Body of pancreas (tissue), 4 donors: ENCODE results near the gene FAM117A. TPM values are rescaled to one million over a fixed set of nuclear protein-coding genes. Genes with fewer than 3 reads are reported as not detected.
"Not testable (repeated sequence)": the region's sequence is repeated elsewhere in the genome, so short reads cannot be mapped to it uniquely, and the experiment has no call there.

Experiments used
- ATAC-seq: fragments of 150-250 bp; one replicate; pipeline ENCODE4 v1.9.1; 2016
- DNase-seq, 4 donors: peaks; one replicate each; pipeline ENCODE4 v3.0.0-alpha.2; 2019
- H3K27ac ChIP-seq, 4 donors: fragments of 200-600 bp; sonication (generic); 1 replicate in 3 of 4; 2 replicates in 1 of 4; pipeline versions ENCODE4 v1.5.1 to v1.6.1; 2016 to 2019; ENCODE audit warnings: mild to moderate bottlenecking in 1 of 4, mixed read lengths in 1 of 4, moderate library complexity in 1 of 4
- H3K27me3 ChIP-seq, 2 donors: fragments of 200-600 bp; sonication (generic); one replicate each; pipeline ENCODE4 v1.6.0; 2016; ENCODE audit warnings: mild to moderate bottlenecking in 1 of 2
- H3K36me3 ChIP-seq, 2 donors: fragments of 200-600 bp; sonication (generic); replicated peaks in 1 of 2; 2 replicates each; pipeline ENCODE4 v1.5.1; 2016; ENCODE audit warnings: low read depth in 2 of 2; ENCODE audit not compliant: insufficient read depth in 1 of 2
- H3K4me1 ChIP-seq: fragments of 200-600 bp; sonication (generic); one replicate; pipeline ENCODE4 v1.6.0; 2016
- H3K4me3 ChIP-seq, 2 donors: fragments of 200-600 bp; sonication (generic); 1 replicate in 1 of 2; 2 replicates in 1 of 2; pipeline ENCODE4 v1.5.1; 2016 to 2019
- H3K9me3 ChIP-seq, 3 donors: fragments of 200-600 bp; sonication (generic); 1 replicate in 2 of 3; 2 replicates in 1 of 3; pipeline ENCODE4 v1.5.1; 2016
- CTCF ChIP-seq, 7 experiments: fragments of 450-650 bp in 4 of 7; fragments of 200-600 bp in 3 of 7; sonication (generic) in 3 of 7; IDR thresholded peaks; one replicate each; pipeline ENCODE4 v1.5.1; 2016 to 2019; ENCODE audit warnings: antibody characterized with exemption in 7 of 7
- POLR2A ChIP-seq, 3 donors: fragments of 450-650 bp; IDR thresholded peaks; one replicate each; pipeline ENCODE4 v1.6.1; 2016; ENCODE audit warnings: antibody characterized with exemption in 3 of 3, mild to moderate bottlenecking in 2 of 3
- WGBS, 2 donors: methylation state at CpG; one replicate each; pipeline ENCODE4 v1.1.5; 2017; 5-methylcytosine and 5-hydroxymethylcytosine counted together
- intact Hi-C: fragments of 100-400 bp; cut with DNase I; formaldehyde crosslinking; loops from one replicate; pipeline ENCODE4 v1.15.1; 2023
- total RNA-seq, 2 donors: library from RNA; depleted of rRNA; stranded (reverse); fragments of >200 nt; gene quantifications; one replicate each; pipeline ENCODE4 v1.1.0, GENCODE V29; 2016

FAM117A gene
- total RNA-seq, 2 donors from 2014 or later, result 4.3 to 11.7 TPM

- H3K36me3 ChIP-seq, result no peaks in the 10 kb centered on the region
- H3K27me3 ChIP-seq, result no peaks in the 10 kb centered on the region
- ATAC-seq, result no peak
- no peak for DNase-seq
- H3K4me1 ChIP-seq, result peaks cover 38% of the 10 kb centered on the region
- H3K27ac ChIP-seq, result no peak overlapping the region
- TF ChIP-seq CTCF (IDR thresholded peaks at IDR 0.05) (no peak), POLR2A (IDR thresholded peaks at IDR 0.05) (no peak)
- 83 to 96% methylated on average over 3 to 4 of the region's 4 CpGs for WGBS, 2 donors
- H3K4me3 ChIP-seq, result no peak overlapping the region
- H3K9me3 ChIP-seq, result no peaks in the 10 kb centered on the region
- intact Hi-C loops, result no loop called here
Observed at GRCh38 chr17:49727380-49727779, 36.6 kb downstream of the FAM117A start.

GRCh38 chr17:49725452-49726130, 38.3 kb downstream of the FAM117A start:
- Histone ChIP-seq H3K9me3 (no peaks in the 10 kb centered on the region), H3K4me1 (peaks cover 28% of the 10 kb centered on the region), H3K36me3 (no peaks in the 10 kb centered on the region), H3K4me3 (no peak overlapping the region), H3K27ac (no peak overlapping the region), H3K27me3 (no peaks in the 10 kb centered on the region)
- TF ChIP-seq POLR2A (IDR thresholded peaks at IDR 0.05) (no peak), CTCF (IDR thresholded peaks at IDR 0.05) (no peak)
- ATAC-seq (no peak), DNase-seq (no peak)
- WGBS, 2 donors, result 88% methylated on average over 7 of the region's 7 CpGs
- intact Hi-C loops, result no loop called here

- H3K9me3 ChIP-seq, intact Hi-C loops, DNase-seq, H3K27ac ChIP-seq, H3K36me3 ChIP-seq, H3K27me3 ChIP-seq, H3K4me3 ChIP-seq, ATAC-seq: not testable (repeated sequence)
- peaks cover 18% of the 10 kb centered on the region for H3K4me1 ChIP-seq
- WGBS, 2 donors, result 90 to 97% methylated on average over 6 of the region's 6 CpGs
Observed at GRCh38 chr17:49724552-49724951, 39.4 kb downstream of the FAM117A start.

- Histone ChIP-seq H3K9me3 (no peaks in the 10 kb centered on the region), H3K36me3 (peaks cover 0 to 7% of the 10 kb centered on the region in 2 donors), H3K4me3 (no peak overlapping the region), H3K27me3 (no peaks in the 10 kb centered on the region), H3K27ac (peak overlapping the region in 2 of 4 donors; percentile 24 to 29), H3K4me1 (peaks cover 10% of the 10 kb centered on the region)
- no peak for TF ChIP-seq CTCF (IDR thresholded peaks at IDR 0.05)
- no peak for TF ChIP-seq POLR2A (IDR thresholded peaks at IDR 0.05)
- intact Hi-C loops, result no loop called here
- WGBS, 2 donors, result 54 to 67% methylated on average over 7 to 8 of the region's 8 CpGs
- DNase-seq (peak in 3 of 4 donors; percentile 32 to 57 (median 43)), ATAC-seq (peak; percentile 52)
Observed at GRCh38 chr17:49723423-49723822, 40.5 kb downstream of the FAM117A start.

GRCh38 chr17:49722066-49722465, 41.9 kb downstream of the FAM117A start:
- Histone ChIP-seq H3K27me3 (no peaks in the 10 kb centered on the region), H3K36me3 (peaks cover 0 to 7% of the 10 kb centered on the region in 2 donors), H3K27ac (no peak overlapping the region), H3K4me3 (no peak overlapping the region), H3K4me1 (peaks cover 9% of the 10 kb centered on the region), H3K9me3 (no peaks in the 10 kb centered on the region)
- WGBS, 2 donors, result 97 to 100% methylated on average over 3 of the region's 3 CpGs
- DNase-seq (no peak), ATAC-seq (no peak)
- no peak for TF ChIP-seq POLR2A (IDR thresholded peaks at IDR 0.05)
- intact Hi-C loops, result no loop called here
